Mesenchymal stem cell (in vitro differentiated cells and primary cell): ENCODE data around the gene ESR1.
"Not testable (repeated sequence)": the region's sequence is repeated elsewhere in the genome, so short reads cannot be mapped to it uniquely, and the experiment has no call there.

ENCODE experiments used
- DNase-seq: peaks from one replicate; pipeline ENCODE4 v3.0.0-alpha.2; 2013
- H2AFZ ChIP-seq: one replicate; pipeline ENCODE4 v1.6.1; 2013; ENCODE audit warnings: low read depth, mild to moderate bottlenecking, control low read depth, inconsistent platforms, low read length, moderate library complexity
- H2AK5ac ChIP-seq: 2 replicates; pipeline ENCODE4 v1.6.1; 2013; ENCODE audit warnings: low read length, moderate library complexity, mild to moderate bottlenecking, inconsistent platforms; ENCODE audit not compliant: severe bottlenecking
- H2BK120ac ChIP-seq: one replicate; pipeline ENCODE4 v1.6.1; 2013; ENCODE audit warnings: low read depth, mild to moderate bottlenecking, inconsistent platforms, low read length, moderate library complexity
- H2BK12ac ChIP-seq, 2 experiments: one replicate each; pipeline ENCODE4 v1.6.1; 2013; ENCODE audit warnings: inconsistent platforms in 2 of 2, low read length in 2 of 2, mild to moderate bottlenecking in 2 of 2, moderate library complexity in 2 of 2, control low read depth in 1 of 2
- H2BK15ac ChIP-seq: one replicate; pipeline ENCODE4 v1.6.1; 2013; ENCODE audit warnings: mild to moderate bottlenecking, low read depth, inconsistent platforms; ENCODE audit not compliant: poor library complexity, severe bottlenecking
- H2BK5ac ChIP-seq: 2 replicates; pipeline ENCODE4 v1.6.1; 2013; ENCODE audit warnings: low read depth, mild to moderate bottlenecking, low read length, control low read depth, inconsistent platforms; ENCODE audit not compliant: poor library complexity, severe bottlenecking
- H3K14ac ChIP-seq, 2 experiments: one replicate each; pipeline ENCODE4 v1.6.1; 2013; ENCODE audit warnings: inconsistent platforms in 2 of 2, low read length in 2 of 2, control low read depth in 1 of 2, mild to moderate bottlenecking in 1 of 2, moderate library complexity in 1 of 2
- H3K18ac ChIP-seq, 2 experiments: one replicate each; pipeline ENCODE4 v1.6.1; 2013; ENCODE audit warnings: inconsistent platforms in 2 of 2, low read length in 2 of 2, control low read depth in 1 of 2, low read depth in 1 of 2, mild to moderate bottlenecking in 1 of 2
- H3K23ac ChIP-seq, 2 experiments: one replicate each; pipeline ENCODE4 v1.6.1; 2013; ENCODE audit warnings: inconsistent platforms in 2 of 2, low read length in 2 of 2, mild to moderate bottlenecking in 2 of 2, moderate library complexity in 2 of 2, control low read depth in 1 of 2
- H3K27ac ChIP-seq: 2 replicates; pipeline ENCODE4 v1.5.1; 2013; ENCODE audit warnings: mild to moderate bottlenecking, moderate library complexity, low read length, control low read depth, inconsistent platforms; ENCODE audit not compliant: poor library complexity, severe bottlenecking
- H3K27me3 ChIP-seq, 2 experiments: 2 replicates each; pipeline versions ENCODE4 v1.6.1 to v1.7.0; 2013; ENCODE audit warnings: low read length in 2 of 2, mild to moderate bottlenecking in 2 of 2, moderate library complexity in 2 of 2, control low read depth in 1 of 2, inconsistent platforms in 1 of 2; ENCODE audit not compliant: control insufficient read depth in 1 of 2, insufficient read depth in 1 of 2
- H3K36me3 ChIP-seq, 2 experiments: 2 replicates each; pipeline versions ENCODE4 v1.6.1 to v1.7.0; 2013; ENCODE audit warnings: low read length in 2 of 2, control low read depth in 1 of 2, inconsistent platforms in 1 of 2, low read depth in 1 of 2, mild to moderate bottlenecking in 1 of 2; ENCODE audit not compliant: insufficient read depth in 2 of 2, control insufficient read depth in 1 of 2
- H3K4ac ChIP-seq, 2 experiments: one replicate each; pipeline ENCODE4 v1.6.1; 2013; ENCODE audit warnings: inconsistent platforms in 2 of 2, low read length in 2 of 2, mild to moderate bottlenecking in 2 of 2, moderate library complexity in 2 of 2, control low read depth in 1 of 2, low read depth in 1 of 2
- H3K4me1 ChIP-seq: 2 replicates; pipeline ENCODE4 v1.6.1; 2013; ENCODE audit warnings: low read depth, low read length, control low read depth; ENCODE audit not compliant: control insufficient read depth, insufficient read depth
- H3K4me2 ChIP-seq: 2 replicates; pipeline ENCODE4 v1.6.1; 2013; ENCODE audit warnings: low read length, mild to moderate bottlenecking, inconsistent platforms; ENCODE audit not compliant: poor library complexity, severe bottlenecking
- H3K4me3 ChIP-seq, 2 experiments: 2 replicates each; pipeline versions ENCODE4 v1.5.1 to v1.7.0; 2013; ENCODE audit warnings: low read length in 2 of 2, mild to moderate bottlenecking in 2 of 2, control low read depth in 1 of 2, low read depth in 1 of 2; ENCODE audit not compliant: insufficient read depth in 1 of 2
- H3K79me1 ChIP-seq: replicated peaks from 2 replicates; pipeline ENCODE4 v1.6.1; 2013; ENCODE audit warnings: mild to moderate bottlenecking, control low read depth, low read length, inconsistent platforms; ENCODE audit not compliant: poor library complexity, severe bottlenecking
- H3K9ac ChIP-seq: 2 replicates; pipeline ENCODE4 v1.7.0; 2013; ENCODE audit warnings: mild to moderate bottlenecking, low read length, moderate library complexity
- H3K9me3 ChIP-seq: 2 replicates; pipeline ENCODE4 v1.7.0; 2013; ENCODE audit warnings: mild to moderate bottlenecking, low read length; ENCODE audit not compliant: control insufficient read depth
- H4K8ac ChIP-seq: one replicate; pipeline ENCODE4 v1.6.1; 2013; ENCODE audit warnings: inconsistent platforms, mild to moderate bottlenecking, low read length, moderate library complexity
- H4K91ac ChIP-seq: one replicate; pipeline ENCODE4 v1.6.1; 2013; ENCODE audit warnings: mild to moderate bottlenecking, low read length, inconsistent platforms
- WGBS: methylation state at CpG from one replicate; pipeline ENCODE4 v1.1.7; 2013; ENCODE audit warnings: mixed read lengths; 5-methylcytosine and 5-hydroxymethylcytosine counted together

ESR1 gene

DNA sequence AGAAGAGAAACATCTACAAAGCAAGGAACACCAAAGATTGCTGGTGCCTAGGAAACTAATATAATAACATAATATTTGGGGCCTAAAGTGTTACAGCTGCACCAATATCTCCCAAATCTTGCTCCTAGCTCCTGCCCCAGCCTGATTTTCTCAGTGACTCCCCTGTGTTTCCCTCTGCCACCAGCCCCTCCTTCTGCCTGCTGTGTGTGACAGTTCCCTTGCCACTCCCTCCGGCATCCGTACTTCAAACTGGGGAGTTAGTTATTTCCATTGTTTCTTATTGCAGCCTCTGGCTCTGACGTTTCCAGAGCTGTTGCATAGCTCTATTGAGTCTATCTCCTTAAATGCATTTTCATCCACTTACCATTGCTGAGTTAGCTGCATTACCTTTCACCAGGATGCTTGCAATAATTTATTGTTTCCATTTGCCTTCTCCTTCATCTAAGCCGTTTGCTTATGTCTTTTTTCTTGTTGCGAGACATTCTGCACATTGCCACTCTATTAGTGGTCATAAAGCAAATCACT lies 43.1 kb downstream of the ESR1 start:
- Histone ChIP-seq H3K27me3 (no peaks in the 10 kb centered on the region), H3K9ac (no peak overlapping the region), H2AFZ (no peak overlapping the region), H3K18ac (no peak overlapping the region), H3K4ac (no peak overlapping the region), H3K14ac (no peak overlapping the region), H4K91ac (no peak overlapping the region), H3K9me3 (no peaks in the 10 kb centered on the region), H3K79me1 (no peaks in the 10 kb centered on the region), H3K4me1 (no peaks in the 10 kb centered on the region), H2BK120ac (no peak overlapping the region), H3K4me2 (no peak overlapping the region), H3K23ac (no peak overlapping the region), H4K8ac (no peak overlapping the region), H2BK5ac (no peak overlapping the region), H2BK15ac (no peak overlapping the region), H2AK5ac (no peak overlapping the region), H3K4me3 (no peak overlapping the region), H3K36me3 (no peaks in the 10 kb centered on the region), H2BK12ac (no peak overlapping the region), H3K27ac (no peak overlapping the region)
- no peak for DNase-seq
- 54% methylated on average over 5 of the region's 5 CpGs for WGBS

DNA sequence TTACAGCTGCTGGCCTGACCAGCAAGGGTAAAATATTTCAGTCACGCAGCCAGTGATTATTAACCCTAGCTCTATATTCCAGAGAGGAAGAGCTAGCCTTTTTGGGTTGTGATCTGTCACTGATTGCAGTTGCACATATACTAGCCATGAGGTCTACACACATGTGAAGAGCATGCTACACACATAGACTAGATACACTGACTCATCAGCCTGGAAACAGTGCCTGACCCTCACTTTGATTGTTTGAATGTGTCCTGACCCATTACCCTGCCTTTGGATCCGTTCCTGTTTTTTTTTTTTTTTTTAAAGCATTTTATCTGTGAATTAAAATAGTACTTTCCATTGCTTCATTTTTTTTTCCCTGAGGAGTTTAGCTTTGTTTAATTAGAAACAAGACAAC lies 50.8 kb downstream of the ESR1 start:
- Histone ChIP-seq H2BK15ac (no peak overlapping the region), H3K9ac (no peak overlapping the region), H3K23ac (no peak overlapping the region), H3K27me3 (no peaks in the 10 kb centered on the region), H3K9me3 (no peaks in the 10 kb centered on the region), H2AFZ (no peak overlapping the region), H3K4me3 (no peak overlapping the region), H3K18ac (no peak overlapping the region), H2BK120ac (no peak overlapping the region), H2BK5ac (no peak overlapping the region), H3K4me1 (no peaks in the 10 kb centered on the region), H3K4me2 (no peak overlapping the region), H3K4ac (no peak overlapping the region), H3K79me1 (no peaks in the 10 kb centered on the region), H2AK5ac (no peak overlapping the region), H3K14ac (no peak overlapping the region), H3K36me3 (no peaks in the 10 kb centered on the region), H2BK12ac (no peak overlapping the region), H4K8ac (no peak overlapping the region), H4K91ac (no peak overlapping the region), H3K27ac (no peak overlapping the region)
- no peak for DNase-seq
- WGBS: 73% methylated on average over 1 of the region's 2 CpGs

DNA sequence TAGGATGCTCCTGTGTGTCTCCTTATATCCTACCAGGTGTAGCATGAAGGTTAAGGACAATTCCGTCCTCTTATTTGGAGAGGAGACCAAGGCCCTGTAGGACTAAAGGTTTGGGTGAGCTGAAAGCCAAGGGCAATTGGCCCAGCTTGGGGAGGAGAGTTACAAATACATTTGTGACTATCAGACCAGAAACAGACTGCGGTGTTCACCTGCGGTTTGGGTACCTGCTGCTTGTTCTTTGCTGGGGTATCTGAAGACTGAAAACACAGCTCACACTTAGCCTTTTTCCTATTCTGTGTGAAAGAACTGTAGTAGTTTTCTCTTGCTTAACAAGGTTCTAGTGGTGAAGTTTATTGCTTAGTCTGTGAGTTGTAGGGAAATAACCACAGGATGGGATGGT lies 55.0 kb downstream of the ESR1 start:
- no peak overlapping the region for H3K4me2 ChIP-seq
- no peak overlapping the region for H3K27ac ChIP-seq
- H2BK5ac ChIP-seq: no peak overlapping the region
- no peak overlapping the region for H3K23ac ChIP-seq
- H3K9ac ChIP-seq: no peak overlapping the region
- no peak overlapping the region for H4K91ac ChIP-seq
- H3K36me3 ChIP-seq: no peaks in the 10 kb centered on the region
- no peaks in the 10 kb centered on the region for H3K79me1 ChIP-seq
- 90% methylated on average over 3 of the region's 3 CpGs for WGBS
- no peak overlapping the region for H2BK15ac ChIP-seq
- H3K27me3 ChIP-seq: no peaks in the 10 kb centered on the region
- DNase-seq: no peak
- H3K4me3 ChIP-seq: no peak overlapping the region
- H4K8ac ChIP-seq: no peak overlapping the region
- no peak overlapping the region for H2BK120ac ChIP-seq
- H3K18ac ChIP-seq: no peak overlapping the region
- H2AFZ ChIP-seq: no peak overlapping the region
- no peaks in the 10 kb centered on the region for H3K4me1 ChIP-seq
- no peak overlapping the region for H2BK12ac ChIP-seq
- no peak overlapping the region for H3K4ac ChIP-seq
- no peaks in the 10 kb centered on the region for H3K9me3 ChIP-seq
- H3K14ac ChIP-seq: no peak overlapping the region
- H2AK5ac ChIP-seq: no peak overlapping the region

DNA sequence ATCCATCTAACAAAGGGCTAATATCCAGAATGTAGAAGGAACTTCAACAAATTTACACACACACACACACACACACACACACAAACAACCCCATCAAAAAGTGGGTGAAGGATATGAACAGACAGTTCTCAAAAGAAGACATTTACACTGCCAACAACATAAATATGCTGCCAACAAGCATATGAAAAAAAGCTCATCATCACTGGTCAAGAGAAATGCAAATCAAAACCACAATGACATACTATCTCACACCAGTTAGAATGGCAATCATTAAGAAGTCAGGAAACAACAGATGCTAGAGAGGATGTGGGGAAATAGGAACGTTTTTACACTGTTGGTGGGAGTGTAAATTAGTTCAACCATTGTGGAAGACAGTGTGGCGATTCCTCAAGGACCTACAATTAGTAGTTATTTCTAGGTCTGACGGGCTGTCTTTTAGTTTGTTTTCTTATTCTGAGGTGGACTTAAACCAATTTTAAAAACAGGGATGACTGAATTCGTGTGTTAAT lies 59.9 kb downstream of the ESR1 start:
- H2BK12ac ChIP-seq, H2AFZ ChIP-seq, H2BK120ac ChIP-seq, H3K27ac ChIP-seq, H3K4me1 ChIP-seq, H3K36me3 ChIP-seq, H3K9me3 ChIP-seq, H2BK5ac ChIP-seq, H3K4ac ChIP-seq, H3K4me2 ChIP-seq, H3K27me3 ChIP-seq, H3K18ac ChIP-seq, H3K4me3 ChIP-seq, H2AK5ac ChIP-seq, H4K91ac ChIP-seq, H2BK15ac ChIP-seq, H3K14ac ChIP-seq, H3K79me1 ChIP-seq, DNase-seq, H4K8ac ChIP-seq, H3K23ac ChIP-seq, H3K9ac ChIP-seq: not testable (repeated sequence)
- 65% methylated on average over 3 of the region's 4 CpGs for WGBS
